H1 (cell line): ENCODE data around the gene JPH2. TPM values are rescaled to one million over a fixed set of nuclear protein-coding genes. Genes with fewer than 3 reads are reported as not detected.

Experiments used
- CTCF ChIA-PET: fragments of 300-600 bp; sonication (Branson Sonifier 250); formaldehyde crosslinking; loops from one replicate; lab custom pipeline; 2021; ENCODE audit not compliant: partially characterized antibody; lab: Charles Lee
- POLR2A ChIA-PET: fragments of 300-600 bp; sonication (Branson Sonifier 250); formaldehyde crosslinking; loops from one replicate; lab custom pipeline; 2021; ENCODE audit warnings: inconsistent platforms; ENCODE audit not compliant: partially characterized antibody; lab: Charles Lee
- DNase-seq, 2 experiments: peaks; one replicate each; pipeline versions ENCODE4 v3.0.0 to v3.0.0-alpha.2; 2010 to 2022; ENCODE audit warnings: low spot score in 2 of 2, low read depth in 1 of 2, mixed read lengths in 1 of 2
- FAIRE-seq: peaks from 2 replicates; lab custom pipeline; 2011; peaks lifted over from hg19 to GRCh38; lab: Jason Lieb, UNC
- H2AFZ ChIP-seq: 2 replicates; pipeline ENCODE4 v1.8.1; 2012; ENCODE audit warnings: low read length, inconsistent platforms
- H2AK5ac ChIP-seq: 2 replicates; pipeline ENCODE4 v1.6.1; 2013; ENCODE audit warnings: low read depth, low read length
- H2BK120ac ChIP-seq: replicated peaks from 2 replicates; pipeline ENCODE3; 2013; ENCODE audit warnings: low read depth, low read length, inconsistent platforms
- H2BK12ac ChIP-seq: 2 replicates; pipeline ENCODE4 v1.6.1; 2013; ENCODE audit warnings: low read depth, low read length
- H2BK15ac ChIP-seq: 2 replicates; pipeline ENCODE4 v1.6.1; 2013; ENCODE audit warnings: low read length
- H2BK20ac ChIP-seq: 2 replicates; pipeline ENCODE4 v1.6.1; 2013; ENCODE audit warnings: low read length
- H2BK5ac ChIP-seq: 2 replicates; pipeline ENCODE4 v1.6.1; 2013; ENCODE audit warnings: low read depth, low read length
- H3K14ac ChIP-seq: 2 replicates; pipeline ENCODE4 v1.6.1; 2013; ENCODE audit warnings: inconsistent platforms; ENCODE audit not compliant: insufficient read length
- H3K18ac ChIP-seq: 2 replicates; pipeline ENCODE4 v1.6.1; 2013; ENCODE audit warnings: low read length; ENCODE audit errors: extremely low read depth
- H3K23ac ChIP-seq: 2 replicates; pipeline ENCODE4 v1.6.1; 2013; ENCODE audit warnings: inconsistent platforms; ENCODE audit not compliant: insufficient read length
- H3K23me2 ChIP-seq: 2 replicates; pipeline ENCODE4 v1.6.1; 2013; ENCODE audit warnings: low read depth, low read length
- H3K27ac ChIP-seq: 2 replicates; pipeline ENCODE4 v1.6.1; 2011; ENCODE audit warnings: low read depth, low read length, inconsistent platforms
- H3K27me3 ChIP-seq, 4 experiments: replicated peaks in 1 of 4; 1 replicate in 1 of 4; 2 replicates in 3 of 4; pipeline versions ENCODE4 v1.6.1 to v1.8.1; 2011 to 2013; ENCODE audit warnings: low read length in 3 of 4, mild to moderate bottlenecking in 3 of 4, inconsistent platforms in 2 of 4, mixed read lengths in 2 of 4, moderate library complexity in 1 of 4; ENCODE audit not compliant: control insufficient read depth in 3 of 4, insufficient read depth in 3 of 4; ENCODE audit errors: extremely low read depth in 1 of 4
- H3K36me3 ChIP-seq, 4 experiments: 2 replicates each; pipeline versions ENCODE4 v1.6.1 to v1.8.1; 2011 to 2013; ENCODE audit warnings: mild to moderate bottlenecking in 4 of 4, low read length in 3 of 4, moderate library complexity in 2 of 4, control low read depth in 1 of 4, inconsistent platforms in 1 of 4; ENCODE audit not compliant: insufficient read depth in 4 of 4, control insufficient read depth in 2 of 4
- H3K4ac ChIP-seq: replicated peaks from 2 replicates; pipeline ENCODE3; 2013; ENCODE audit warnings: low read length, low read depth, mixed read lengths, inconsistent platforms; ENCODE audit not compliant: insufficient read length
- H3K4me1 ChIP-seq, 4 experiments: replicated peaks in 1 of 4; 1 replicate in 1 of 4; 2 replicates in 3 of 4; pipeline versions ENCODE4 v1.6.1 to v1.8.1; 2011 to 2013; ENCODE audit warnings: low read length in 3 of 4, inconsistent platforms in 2 of 4, mixed read lengths in 1 of 4; ENCODE audit not compliant: insufficient read depth in 4 of 4, control insufficient read depth in 3 of 4
- H3K4me2 ChIP-seq, 2 experiments: 2 replicates each; pipeline versions ENCODE4 v1.6.1 to v1.8.1; 2011 to 2013; ENCODE audit warnings: low read depth in 2 of 2, low read length in 2 of 2, control low read depth in 1 of 2, inconsistent platforms in 1 of 2, mild to moderate bottlenecking in 1 of 2; ENCODE audit not compliant: insufficient read depth in 1 of 2
- H3K4me3 ChIP-seq, 4 experiments: fragments of 200-600, 300-600 bp in 1 of 4; sonication (generic), shearing (Covaris generic), sonication (Bioruptor Twin) in 1 of 4; 2 replicates each; pipeline versions ENCODE4 v1.5.1 to v1.8.1; 2011 to 2016; ENCODE audit warnings: low read length in 4 of 4, low read depth in 3 of 4, control low read depth in 2 of 4, inconsistent platforms in 2 of 4, mild to moderate bottlenecking in 2 of 4, mixed read lengths in 1 of 4, moderate library complexity in 1 of 4; ENCODE audit not compliant: insufficient read depth in 2 of 4; ENCODE audit errors: extremely low read depth in 1 of 4
- H3K56ac ChIP-seq: replicated peaks from 2 replicates; pipeline ENCODE3; 2013; ENCODE audit warnings: low read depth, mild to moderate bottlenecking, mixed read lengths, low read length, inconsistent platforms; ENCODE audit not compliant: insufficient read length
- H3K79me1 ChIP-seq: 2 replicates; pipeline ENCODE4 v1.6.1; 2013; ENCODE audit warnings: low read depth, low read length, control low read depth
- H3K79me2 ChIP-seq, 2 experiments: 2 replicates each; pipeline versions ENCODE4 v1.6.1 to v1.8.1; 2012 to 2013; ENCODE audit warnings: low read length in 2 of 2, mild to moderate bottlenecking in 2 of 2, inconsistent platforms in 1 of 2; ENCODE audit not compliant: insufficient read depth in 2 of 2, control insufficient read depth in 1 of 2
- H3K9ac ChIP-seq, 4 experiments: replicated peaks in 1 of 4; 1 replicate in 1 of 4; 2 replicates in 3 of 4; pipeline versions ENCODE4 v1.6.1 to v1.8.1; 2011 to 2013; ENCODE audit warnings: low read depth in 3 of 4, low read length in 3 of 4, control low read depth in 2 of 4, mild to moderate bottlenecking in 2 of 4, moderate library complexity in 2 of 4, inconsistent platforms in 1 of 4; ENCODE audit errors: extremely low read depth in 1 of 4
- H3K9me3 ChIP-seq, 2 experiments: 2 replicates each; pipeline versions ENCODE4 v1.6.1 to v1.8.1; 2012 to 2013; ENCODE audit warnings: mild to moderate bottlenecking in 2 of 2, moderate library complexity in 2 of 2, control low read depth in 1 of 2, inconsistent platforms in 1 of 2, low read depth in 1 of 2, low read length in 1 of 2, mixed read lengths in 1 of 2; ENCODE audit not compliant: insufficient read depth in 2 of 2
- H4K20me1 ChIP-seq, 2 experiments: replicated peaks in 1 of 2; 2 replicates each; pipeline versions ENCODE3 to v1.8.1; 2011 to 2013; ENCODE audit warnings: inconsistent platforms in 2 of 2, low read length in 2 of 2, mild to moderate bottlenecking in 1 of 2; ENCODE audit not compliant: insufficient read depth in 2 of 2, control insufficient read depth in 1 of 2
- H4K5ac ChIP-seq: 2 replicates; pipeline ENCODE4 v1.6.1; 2013; ENCODE audit warnings: low read length, low read depth, mixed read lengths, inconsistent platforms; ENCODE audit not compliant: insufficient read length
- H4K8ac ChIP-seq: 2 replicates; pipeline ENCODE4 v1.8.0; 2013; ENCODE audit warnings: mild to moderate bottlenecking, moderate library complexity, low read length, inconsistent platforms; ENCODE audit not compliant: insufficient read depth; ENCODE audit errors: extremely low read depth
- H4K91ac ChIP-seq: replicated peaks from 2 replicates; pipeline ENCODE3; 2013; ENCODE audit warnings: low read length, mixed read lengths, inconsistent platforms; ENCODE audit not compliant: insufficient read length
- BRCA1 ChIP-seq: IDR thresholded peaks from 2 replicates; pipeline ENCODE4 v1.6.1; 2012; ENCODE audit warnings: low read depth, low read length, improper control_type of control experiment
- CHD1 ChIP-seq: IDR thresholded peaks from 2 replicates; pipeline ENCODE4 v1.6.1; 2012; ENCODE audit warnings: low read depth, low read length, improper control_type of control experiment
- KDM1A ChIP-seq: fragments of 200-600, 300-600 bp; sonication (generic); IDR thresholded peaks from 2 replicates; pipeline ENCODE4 v1.7.1; 2016; ENCODE audit warnings: mild to moderate bottlenecking, low read length, borderline replicate concordance
- POLR2AphosphoS5 ChIP-seq: IDR thresholded peaks from 2 replicates; pipeline ENCODE4 v1.6.1; 2011; ENCODE audit warnings: low read depth, low read length
- TCF12 ChIP-seq: IDR thresholded peaks from 2 replicates; pipeline ENCODE4 v1.6.1; 2011; ENCODE audit warnings: low read depth, mild to moderate bottlenecking, low read length
- WGBS, 2 experiments: shearing (Covaris generic) in 1 of 2; methylation state at CpG; one replicate each; pipeline versions ENCODE4 v1.1.6 to v1.1.7; 2013 to 2015; ENCODE audit warnings: low lambda C conversion rate in 2 of 2, mixed read lengths in 2 of 2, inconsistent platforms in 1 of 2, low coverage in 1 of 2, missing lambda C conversion rate in 1 of 2; ENCODE audit not compliant: insufficient replicate concordance in 2 of 2, insufficient coverage in 1 of 2, insufficient read length in 1 of 2; ENCODE audit errors: extremely low coverage in 1 of 2, missing lambda C conversion rate in 1 of 2; 5-methylcytosine and 5-hydroxymethylcytosine counted together
- polyA plus RNA-seq, 7 experiments: library from polyadenylated mRNA; depleted of rRNA in 3 of 7; stranded (reverse) in 5 of 7; unstranded in 2 of 7; fragments of >200 nt in 5 of 7; fragments of 200-250 nt in 2 of 7; gene quantifications; 1 replicate in 5 of 7; 2 replicates in 1 of 7; 4 replicates in 1 of 7; pipeline versions ENCODE4 v1.2.1 to v1.2.3, GENCODE V29; 2011 to 2013; ENCODE audit warnings: missing spikeins in 2 of 7, mixed read lengths in 2 of 7
- total RNA-seq: library from RNA; stranded (reverse); fragmentation: NEBNext Ultra II Directional; extraction: Animal tissue kit (Norgen Biotek cat#: 25700); gene quantifications from 2 replicates; pipeline ENCODE4 v1.2.1, GENCODE V29; 2021

The JPH2 gene
- total and polyA plus RNA-seq, 2 of the 8 experiments (the other 6 are each of a cell fraction or from before 2014, with no cell fraction given), result 0.59 to 1.3 TPM

DNA sequence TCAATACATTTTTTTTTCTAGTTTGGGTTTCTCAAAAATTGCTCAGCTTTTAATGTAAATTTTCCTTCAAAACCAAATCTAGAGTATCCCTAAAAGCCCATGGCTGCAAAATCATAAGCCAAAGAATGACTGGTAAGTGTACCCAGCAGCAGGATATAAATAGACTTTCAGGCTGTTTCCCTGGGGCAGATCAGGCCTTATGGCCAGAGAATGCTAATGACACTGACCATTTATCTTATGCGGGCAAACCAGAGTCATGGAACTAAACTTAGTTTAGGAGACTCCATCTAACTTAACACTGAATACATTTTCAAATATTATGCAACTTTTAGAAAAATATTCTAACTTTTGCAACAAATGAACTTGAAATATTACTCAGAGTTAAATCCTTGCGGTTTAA lies 16.2 kb upstream of the JPH2 start:
- DNase-seq (no peak), FAIRE-seq (no peak)
- Histone ChIP-seq H3K23me2 (no peaks in the 10 kb centered on the region), H4K8ac (no peak overlapping the region), H3K79me1 (no peaks in the 10 kb centered on the region), H3K4me3 (no peak overlapping the region), H4K20me1 (peaks cover 3 to 5% of the 10 kb centered on the region in 2 experiments), H3K36me3 (peaks cover 7 to 65% (median 34%) of the 10 kb centered on the region in 4 experiments), H4K91ac (no peak overlapping the region), H3K23ac (no peak overlapping the region), H2BK12ac (no peak overlapping the region), H2BK120ac (no peak overlapping the region), H2BK15ac (no peak overlapping the region), H3K4ac (no peak overlapping the region), H3K27me3 (no peaks in the 10 kb centered on the region), H3K18ac (no peak overlapping the region), H3K56ac (no peak overlapping the region), H3K9me3 (no peaks in the 10 kb centered on the region), H3K4me1 (no peaks in the 10 kb centered on the region; a peak in 1 of 7 replicates), H2AFZ (no peak overlapping the region), H4K5ac (no peak overlapping the region), H2BK5ac (no peak overlapping the region), H2AK5ac (no peak overlapping the region), H2BK20ac (no peak overlapping the region), H3K27ac (no peak overlapping the region), H3K14ac (no peak overlapping the region), H3K4me2 (no peak overlapping the region), H3K9ac (no peak overlapping the region), H3K79me2 (peaks cover 0 to 57% of the 10 kb centered on the region in 2 experiments; a peak in 3 of 4 replicates)
- ChIA-PET CTCF (interaction anchor here (1.1 kb wide), 1 partner anchor 13 kb away, joined by 4 read pairs; no protein-coding TSS in a partner anchor), POLR2A (no interaction called here)
- TF ChIP-seq CHD1 (no peak), KDM1A (no peak), BRCA1 (no peak), TCF12 (no peak), POLR2AphosphoS5 (no peak)
- 87% methylated on average over 2 of the region's 2 CpGs; no CpG with 5 or more reads in 1 of the 2 experiments for WGBS, 2 experiments
